PC-3 (cell line): Measurements from ENCODE around the gene SLC9A9. TPM values are rescaled to one million over a fixed set of nuclear protein-coding genes. Genes with fewer than 3 reads are reported as not detected.

Source experiments
- ATAC-seq: fragments of 200-7000 bp; cut with Tn5 transposase; 2 replicates; pipeline ENCODE4 v1.9.1; 2020; ENCODE audit warnings: mild to moderate bottlenecking, moderate library complexity
- BruUV-seq: library from RNA; stranded (reverse); fragments of 400-500 nt; replicated peaks from 2 replicates; lab custom pipeline; 2021; lab: Mats Ljungman, UMichigan
- CTCF ChIA-PET: fragments of 300-600 bp; sonication (Branson Sonifier 250); formaldehyde crosslinking; loops from one replicate; lab custom pipeline; 2022; ENCODE audit warnings: antibody characterized with exemption; lab: Charles Lee
- POLR2A ChIA-PET: fragments of 300-600 bp; sonication (Branson Sonifier 250); formaldehyde crosslinking; loops from one replicate; lab custom pipeline; 2022; ENCODE audit warnings: antibody characterized with exemption; ENCODE audit not compliant: unreplicated experiment; lab: Charles Lee
- DNase-seq: peaks from one replicate; pipeline ENCODE4 v3.0.0-alpha.2; 2015
- H2AFZ ChIP-seq: fragments of 300-600 bp; sonication (generic); 2 replicates; pipeline ENCODE4 v1.6.0; 2016; ENCODE audit warnings: antibody characterized with exemption, low read length
- H3F3A ChIP-seq: fragments of 300-600 bp; sonication (generic); one replicate; pipeline ENCODE4 v1.6.0; 2017; ENCODE audit warnings: antibody characterized with exemption, low read length, control low read depth, mild to moderate bottlenecking; ENCODE audit not compliant: unreplicated experiment
- H3K27ac ChIP-seq: fragments of 300-600 bp; sonication (generic); 2 replicates; pipeline ENCODE4 v1.5.1; 2016; ENCODE audit warnings: mild to moderate bottlenecking, low read length
- H3K27me3 ChIP-seq: fragments of 300-600 bp; sonication (generic); 2 replicates; pipeline ENCODE4 v1.6.1; 2016; ENCODE audit warnings: low read length, mixed read lengths
- H3K36me3 ChIP-seq: fragments of 300-600 bp; sonication (generic); 2 replicates; pipeline ENCODE4 v1.6.1; 2016; ENCODE audit warnings: low read depth, mixed run types, low read length, mixed read lengths
- H3K4me1 ChIP-seq: fragments of 300-600 bp; sonication (generic); 2 replicates; pipeline ENCODE4 v1.5.1; 2016; ENCODE audit warnings: low read length; ENCODE audit not compliant: insufficient read depth
- H3K4me2 ChIP-seq: fragments of 300-600 bp; sonication (generic); 2 replicates; pipeline ENCODE4 v1.6.0; 2016; ENCODE audit warnings: low read length
- H3K4me3 ChIP-seq: fragments of 300-600 bp; sonication (generic); 2 replicates; pipeline ENCODE4 v1.5.1; 2016; ENCODE audit warnings: mild to moderate bottlenecking, low read length, mixed read lengths
- H3K79me2 ChIP-seq: fragments of 300-600 bp; sonication (generic); 2 replicates; pipeline ENCODE4 v1.6.1; 2017; ENCODE audit warnings: low read length, mixed read lengths
- H3K9ac ChIP-seq: fragments of 300-600 bp; sonication (generic); 2 replicates; pipeline ENCODE4 v1.6.0; 2016; ENCODE audit warnings: mild to moderate bottlenecking, low read length
- H3K9me2 ChIP-seq: fragments of 300-600 bp; sonication (generic); replicated peaks from 2 replicates; pipeline ENCODE4 v1.6.1; 2016; ENCODE audit warnings: mixed run types, low read length, mixed read lengths
- H3K9me3 ChIP-seq: fragments of 300-600 bp; sonication (generic); 2 replicates; pipeline ENCODE4 v1.6.1; 2016; ENCODE audit warnings: low read length, mixed read lengths
- H4K20me1 ChIP-seq: fragments of 300-600 bp; sonication (generic); 2 replicates; pipeline ENCODE4 v1.6.1; 2016; ENCODE audit warnings: low read length, mixed read lengths
- EZH2 ChIP-seq: fragments of 300-600 bp; sonication (generic); IDR thresholded peaks from one replicate; pipeline ENCODE4 v1.6.1; 2017; ENCODE audit warnings: antibody characterized with exemption, mild to moderate bottlenecking, low read length; ENCODE audit not compliant: unreplicated experiment
- EZH2phosphoT487 ChIP-seq: fragments of 300-600 bp; sonication (generic); IDR thresholded peaks from 2 replicates; pipeline ENCODE4 v1.6.1; 2018; ENCODE audit warnings: mild to moderate bottlenecking, antibody characterized with exemption, low read length, borderline replicate concordance
- intact Hi-C: fragments of 100-400 bp; cut with micrococcal nuclease; formaldehyde crosslinking; loops from 2 replicates; pipeline ENCODE4 v1.9.0; 2023
- total RNA-seq: library from RNA; depleted of rRNA; stranded (reverse); fragments of >200 nt; gene quantifications from 2 replicates; pipeline ENCODE4 v1.2.3, GENCODE V29; 2014
- TF ChIP-seq, protein P1 (sequence below): fragments of 300-600 bp; sonication (generic); conservative IDR thresholded peaks from 2 replicates; pipeline ENCODE4 v1.5.1; 2017; ENCODE audit warnings: antibody characterized with exemption, low read depth, mild to moderate bottlenecking, low read length

SLC9A9 gene
- total RNA-seq, 1 experiment from 2014 or later = 0.07 TPM

- H3K4me3 ChIP-seq = no peak overlapping the region
- H3K36me3 ChIP-seq = no peaks in the 10 kb centered on the region
- no TSS peak for BruUV-seq
- H3K9ac ChIP-seq = no peak overlapping the region
- DNase-seq (no peak), ATAC-seq (no peak)
- H4K20me1 ChIP-seq = no peaks in the 10 kb centered on the region
- H2AFZ ChIP-seq = no peak overlapping the region
- no peaks in the 10 kb centered on the region for H3K79me2 ChIP-seq
- no peaks in the 10 kb centered on the region for H3F3A ChIP-seq
- ChIA-PET CTCF (no interaction called here), POLR2A (no interaction called here)
- H3K4me1 ChIP-seq = no peaks in the 10 kb centered on the region
- H3K9me2 ChIP-seq = no peaks in the 10 kb centered on the region
- H3K9me3 ChIP-seq = no peaks in the 10 kb centered on the region
- intact Hi-C loops = no loop called here
- TF ChIP-seq EZH2 = no peak
- TF ChIP-seq, protein P1, sequence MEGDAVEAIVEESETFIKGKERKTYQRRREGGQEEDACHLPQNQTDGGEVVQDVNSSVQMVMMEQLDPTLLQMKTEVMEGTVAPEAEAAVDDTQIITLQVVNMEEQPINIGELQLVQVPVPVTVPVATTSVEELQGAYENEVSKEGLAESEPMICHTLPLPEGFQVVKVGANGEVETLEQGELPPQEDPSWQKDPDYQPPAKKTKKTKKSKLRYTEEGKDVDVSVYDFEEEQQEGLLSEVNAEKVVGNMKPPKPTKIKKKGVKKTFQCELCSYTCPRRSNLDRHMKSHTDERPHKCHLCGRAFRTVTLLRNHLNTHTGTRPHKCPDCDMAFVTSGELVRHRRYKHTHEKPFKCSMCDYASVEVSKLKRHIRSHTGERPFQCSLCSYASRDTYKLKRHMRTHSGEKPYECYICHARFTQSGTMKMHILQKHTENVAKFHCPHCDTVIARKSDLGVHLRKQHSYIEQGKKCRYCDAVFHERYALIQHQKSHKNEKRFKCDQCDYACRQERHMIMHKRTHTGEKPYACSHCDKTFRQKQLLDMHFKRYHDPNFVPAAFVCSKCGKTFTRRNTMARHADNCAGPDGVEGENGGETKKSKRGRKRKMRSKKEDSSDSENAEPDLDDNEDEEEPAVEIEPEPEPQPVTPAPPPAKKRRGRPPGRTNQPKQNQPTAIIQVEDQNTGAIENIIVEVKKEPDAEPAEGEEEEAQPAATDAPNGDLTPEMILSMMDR = no peak
- no peak for TF ChIP-seq EZH2phosphoT487
- no peak overlapping the region for H3K27ac ChIP-seq
- no peaks in the 10 kb centered on the region for H3K27me3 ChIP-seq
- no peak overlapping the region for H3K4me2 ChIP-seq
Observed at GRCh38 chr3:143637133-143637532, 211.1 kb downstream of the SLC9A9 start.

DNA sequence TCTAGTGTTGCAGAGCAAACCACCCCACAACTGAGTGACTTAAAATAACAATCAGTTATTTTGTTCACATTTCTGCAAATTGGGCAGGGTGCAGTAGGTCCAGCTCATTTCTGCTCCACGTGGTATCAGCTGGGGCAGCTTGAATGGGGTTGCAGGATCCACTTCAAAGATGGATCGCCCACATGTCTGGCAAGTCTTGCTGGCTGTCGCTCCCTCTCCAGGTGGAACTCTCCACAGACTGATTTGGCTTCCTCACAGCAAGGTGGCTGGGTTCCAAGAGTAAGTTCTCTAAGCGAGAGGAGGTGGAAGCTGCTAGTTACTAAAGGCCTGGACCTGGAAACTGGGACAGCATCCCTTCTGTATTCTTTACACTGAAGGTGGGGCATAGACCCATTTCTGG lies 213.3 kb downstream of the SLC9A9 start:
- Histone ChIP-seq H3K4me1 (no peaks in the 10 kb centered on the region), H4K20me1 (no peaks in the 10 kb centered on the region), H3K27me3 (no peaks in the 10 kb centered on the region), H3K27ac (no peak overlapping the region), H3K9me3 (no peaks in the 10 kb centered on the region), H3K9me2 (no peaks in the 10 kb centered on the region), H2AFZ (no peak overlapping the region), H3K79me2 (no peaks in the 10 kb centered on the region), H3K9ac (no peak overlapping the region), H3F3A (no peaks in the 10 kb centered on the region), H3K4me2 (no peak overlapping the region), H3K4me3 (no peak overlapping the region), H3K36me3 (no peaks in the 10 kb centered on the region)
- POLR2A ChIA-PET = no interaction called here
- no TSS peak for BruUV-seq
- CTCF ChIA-PET = no interaction called here
- no peak for DNase-seq
- intact Hi-C loops = no loop called here
- TF ChIP-seq EZH2phosphoT487 = no peak
- ATAC-seq = no peak

- no peaks in the 10 kb centered on the region for H3K36me3 ChIP-seq
- POLR2A ChIA-PET = no interaction called here
- H2AFZ ChIP-seq = no peak overlapping the region
- BruUV-seq = no TSS peak
- H3K4me1 ChIP-seq = no peaks in the 10 kb centered on the region
- H4K20me1 ChIP-seq = no peaks in the 10 kb centered on the region
- no peak overlapping the region for H3K27ac ChIP-seq
- TF ChIP-seq, protein P1 = no peak
- TF ChIP-seq EZH2 (no peak), EZH2phosphoT487 (no peak)
- DNase-seq (no peak), ATAC-seq (no peak)
- no peaks in the 10 kb centered on the region for H3K79me2 ChIP-seq
- H3K9me2 ChIP-seq = no peaks in the 10 kb centered on the region
- no peak overlapping the region for H3K9ac ChIP-seq
- no peaks in the 10 kb centered on the region for H3K27me3 ChIP-seq
- H3K4me3 ChIP-seq = no peak overlapping the region
- CTCF ChIA-PET = no interaction called here
- H3K9me3 ChIP-seq = no peaks in the 10 kb centered on the region
- no peak overlapping the region for H3K4me2 ChIP-seq
- intact Hi-C loops = no loop called here
- no peaks in the 10 kb centered on the region for H3F3A ChIP-seq
Observed at GRCh38 chr3:143634427-143634826, 213.8 kb downstream of the SLC9A9 start.
